ENCODE measurements around the gene FAM180B.
A peak's percentile ranks its signal among the peaks of the same experiment; 100 is the strongest.
"Not testable (repeated sequence)": the region's sequence is repeated elsewhere in the genome, so short reads cannot be mapped to it uniquely, and the experiment has no call there.

FAM180B gene

GRCh38 chr11:47586098-47586855 is at the start of gene FAM180B:
Gene FAM180B (plus strand): TSS chr11:47586678. CDS start chr11:47586769, 91 bp downstream.
- Histone ChIP-seq H3K9ac (ENCODE audit: low read depth in 1 of 2, low read length in 2 of 2) (no peak within 1 kb of the TSS), H3K36me3 (ENCODE audit: control insufficient read depth in 1 of 2, insufficient read depth in 2 of 2, low read length in 2 of 2) (peaks cover 28 to 38% of the 10 kb centered on the region in 2 donors)

GRCh38 chr11:47536915-47537314 is 49.6 kb upstream of the FAM180B start:
- H3K36me3 ChIP-seq (ENCODE audit: control insufficient read depth in 1 of 2, insufficient read depth in 2 of 2, low read length in 2 of 2) = no peaks in the 10 kb centered on the region
- no peaks in the 10 kb centered on the region for H3K9me3 ChIP-seq (ENCODE audit: control insufficient read depth in 1 of 2, low read length in 2 of 2)
- no peak overlapping the region for H3K9ac ChIP-seq (ENCODE audit: low read depth in 1 of 2, low read length in 2 of 2)
- no peaks in the 10 kb centered on the region for H3K27me3 ChIP-seq (ENCODE audit: control insufficient read depth in 1 of 2, insufficient read depth in 2 of 2, low read length in 2 of 2)
- peaks cover 15 to 20% of the 10 kb centered on the region in 2 donors for H3K4me1 ChIP-seq (ENCODE audit: control insufficient read depth in 1 of 2, insufficient read depth in 2 of 2, low read length in 2 of 2)
- H3K27ac ChIP-seq (ENCODE audit: low read depth, low read length) = no peak overlapping the region
- no peak overlapping the region for H3K4me3 ChIP-seq (ENCODE audit: low read depth in 1 of 2, low read length in 2 of 2)

More at GRCh38 chr11:47586098-47586855, at the start of gene FAM180B:
- Histone ChIP-seq H3K4me3 (ENCODE audit: low read depth in 1 of 2, low read length in 2 of 2) (no peak within 1 kb of the TSS), H3K27ac (ENCODE audit: low read depth, low read length) (no peak within 1 kb of the TSS), H3K4me1 (ENCODE audit: control insufficient read depth in 1 of 2, insufficient read depth in 2 of 2, low read length in 2 of 2) (peaks cover 0 to 3% of the 10 kb centered on the region in 2 donors), H3K9me3 (ENCODE audit: control insufficient read depth in 1 of 2, low read length in 2 of 2) (no peaks in the 10 kb centered on the region), H3K27me3 (ENCODE audit: control insufficient read depth in 1 of 2, insufficient read depth in 2 of 2, low read length in 2 of 2) (no peaks in the 10 kb centered on the region)

- Histone ChIP-seq H3K4me1 (ENCODE audit: control insufficient read depth in 1 of 2, insufficient read depth in 2 of 2, low read length in 2 of 2) (peaks cover 10 to 14% of the 10 kb centered on the region in 2 donors), H3K27ac (ENCODE audit: low read depth, low read length) (no peak overlapping the region)
Observed at GRCh38 chr11:47538741-47539565, 47.5 kb upstream of the FAM180B start.

GRCh38 chr11:47539681-47540039 is 46.8 kb upstream of the FAM180B start:
- Histone ChIP-seq H3K27ac (ENCODE audit: low read depth, low read length) (no peak overlapping the region), H3K4me3 (ENCODE audit: low read depth in 1 of 2, low read length in 2 of 2) (no peak overlapping the region), H3K27me3 (ENCODE audit: control insufficient read depth in 1 of 2, insufficient read depth in 2 of 2, low read length in 2 of 2) (no peaks in the 10 kb centered on the region), H3K9me3 (ENCODE audit: control insufficient read depth in 1 of 2, low read length in 2 of 2) (no peaks in the 10 kb centered on the region), H3K36me3 (ENCODE audit: control insufficient read depth in 1 of 2, insufficient read depth in 2 of 2, low read length in 2 of 2) (no peaks in the 10 kb centered on the region), H3K4me1 (ENCODE audit: control insufficient read depth in 1 of 2, insufficient read depth in 2 of 2, low read length in 2 of 2) (peaks cover 10 to 14% of the 10 kb centered on the region in 2 donors), H3K9ac (ENCODE audit: low read depth in 1 of 2, low read length in 2 of 2) (peak overlapping the region in 1 of 2 donors; percentile 18)

More at GRCh38 chr11:47538741-47539565, 47.5 kb upstream of the FAM180B start:
- Histone ChIP-seq H3K4me3 (ENCODE audit: low read depth in 1 of 2, low read length in 2 of 2) (no peak overlapping the region), H3K9me3 (ENCODE audit: control insufficient read depth in 1 of 2, low read length in 2 of 2) (no peaks in the 10 kb centered on the region), H3K9ac (ENCODE audit: low read depth in 1 of 2, low read length in 2 of 2) (no peak overlapping the region), H3K36me3 (ENCODE audit: control insufficient read depth in 1 of 2, insufficient read depth in 2 of 2, low read length in 2 of 2) (no peaks in the 10 kb centered on the region), H3K27me3 (ENCODE audit: control insufficient read depth in 1 of 2, insufficient read depth in 2 of 2, low read length in 2 of 2) (no peaks in the 10 kb centered on the region)

GRCh38 chr11:47541070-47541469 is 45.4 kb upstream of the FAM180B start:
- Histone ChIP-seq H3K9ac (ENCODE audit: low read depth in 1 of 2, low read length in 2 of 2) (no peak overlapping the region), H3K9me3 (ENCODE audit: control insufficient read depth in 1 of 2, low read length in 2 of 2) (no peaks in the 10 kb centered on the region), H3K4me3 (ENCODE audit: low read depth in 1 of 2, low read length in 2 of 2) (no peak overlapping the region), H3K36me3 (ENCODE audit: control insufficient read depth in 1 of 2, insufficient read depth in 2 of 2, low read length in 2 of 2) (no peaks in the 10 kb centered on the region), H3K27ac (ENCODE audit: low read depth, low read length) (no peak overlapping the region), H3K4me1 (ENCODE audit: control insufficient read depth in 1 of 2, insufficient read depth in 2 of 2, low read length in 2 of 2) (peaks cover 10 to 14% of the 10 kb centered on the region in 2 donors), H3K27me3 (ENCODE audit: control insufficient read depth in 1 of 2, insufficient read depth in 2 of 2, low read length in 2 of 2) (no peaks in the 10 kb centered on the region)

- Histone ChIP-seq H3K27ac (ENCODE audit: low read depth, low read length) (no peak overlapping the region), H3K4me1 (ENCODE audit: control insufficient read depth in 1 of 2, insufficient read depth in 2 of 2, low read length in 2 of 2) (peaks cover 1 to 7% of the 10 kb centered on the region in 2 donors), H3K9ac (ENCODE audit: low read depth in 1 of 2, low read length in 2 of 2) (no peak overlapping the region), H3K9me3 (ENCODE audit: control insufficient read depth in 1 of 2, low read length in 2 of 2) (no peaks in the 10 kb centered on the region), H3K4me3 (ENCODE audit: low read depth in 1 of 2, low read length in 2 of 2) (no peak overlapping the region), H3K36me3 (ENCODE audit: control insufficient read depth in 1 of 2, insufficient read depth in 2 of 2, low read length in 2 of 2) (no peaks in the 10 kb centered on the region), H3K27me3 (ENCODE audit: control insufficient read depth in 1 of 2, insufficient read depth in 2 of 2, low read length in 2 of 2) (no peaks in the 10 kb centered on the region)
Observed at GRCh38 chr11:47545298-47545697, 41.2 kb upstream of the FAM180B start.

GRCh38 chr11:47546274-47546673 is 40.2 kb upstream of the FAM180B start:
- H3K9ac ChIP-seq (ENCODE audit: low read depth in 1 of 2, low read length in 2 of 2); H3K9me3 ChIP-seq (ENCODE audit: control insufficient read depth in 1 of 2, low read length in 2 of 2); H3K27me3 ChIP-seq (ENCODE audit: control insufficient read depth in 1 of 2, insufficient read depth in 2 of 2, low read length in 2 of 2); H3K36me3 ChIP-seq (ENCODE audit: control insufficient read depth in 1 of 2, insufficient read depth in 2 of 2, low read length in 2 of 2); H3K27ac ChIP-seq (ENCODE audit: low read depth, low read length); H3K4me1 ChIP-seq (ENCODE audit: control insufficient read depth in 1 of 2, insufficient read depth in 2 of 2, low read length in 2 of 2); H3K4me3 ChIP-seq (ENCODE audit: low read depth in 1 of 2, low read length in 2 of 2): not testable (repeated sequence)

GRCh38 chr11:47550288-47551047 is 36.0 kb upstream of the FAM180B start:
- Histone ChIP-seq H3K36me3 (ENCODE audit: control insufficient read depth in 1 of 2, insufficient read depth in 2 of 2, low read length in 2 of 2) (no peaks in the 10 kb centered on the region), H3K27me3 (ENCODE audit: control insufficient read depth in 1 of 2, insufficient read depth in 2 of 2, low read length in 2 of 2) (no peaks in the 10 kb centered on the region), H3K4me1 (ENCODE audit: control insufficient read depth in 1 of 2, insufficient read depth in 2 of 2, low read length in 2 of 2) (peaks cover 10 to 18% of the 10 kb centered on the region in 2 donors), H3K27ac (ENCODE audit: low read depth, low read length) (no peak overlapping the region), H3K9me3 (ENCODE audit: control insufficient read depth in 1 of 2, low read length in 2 of 2) (no peaks in the 10 kb centered on the region), H3K9ac (ENCODE audit: low read depth in 1 of 2, low read length in 2 of 2) (no peak overlapping the region), H3K4me3 (ENCODE audit: low read depth in 1 of 2, low read length in 2 of 2) (no peak overlapping the region)

GRCh38 chr11:47551086-47551485 is 35.4 kb upstream of the FAM180B start:
- peak overlapping the region in 1 of 2 donors; percentile 96 for H3K9ac ChIP-seq (ENCODE audit: low read depth in 1 of 2, low read length in 2 of 2)
- peak overlapping the region; percentile 77 to 99 for H3K4me3 ChIP-seq (ENCODE audit: low read depth in 1 of 2, low read length in 2 of 2)
- H3K4me1 ChIP-seq (ENCODE audit: control insufficient read depth in 1 of 2, insufficient read depth in 2 of 2, low read length in 2 of 2) = peaks cover 10 to 18% of the 10 kb centered on the region in 2 donors
- H3K27ac ChIP-seq (ENCODE audit: low read depth, low read length) = no peak overlapping the region
- no peaks in the 10 kb centered on the region for H3K36me3 ChIP-seq (ENCODE audit: control insufficient read depth in 1 of 2, insufficient read depth in 2 of 2, low read length in 2 of 2)
- no peaks in the 10 kb centered on the region for H3K27me3 ChIP-seq (ENCODE audit: control insufficient read depth in 1 of 2, insufficient read depth in 2 of 2, low read length in 2 of 2)
- no peaks in the 10 kb centered on the region for H3K9me3 ChIP-seq (ENCODE audit: control insufficient read depth in 1 of 2, low read length in 2 of 2)

Measured in duodenal mucosa (tissue), 2 donors.